Sigmoid colon (tissue), 7 donors: ENCODE results near the gene ZNF786. TPM values are rescaled to one million over a fixed set of nuclear protein-coding genes. Genes with fewer than 3 reads are reported as not detected.

Experiments
- DNase-seq: peaks from one replicate; pipeline ENCODE4 v3.0.0-alpha.2; 2019
- H3K27ac ChIP-seq, 4 donors: fragments of 200-600 bp; sonication (generic); one replicate each; pipeline ENCODE4 v1.5.1; 2016 to 2019; ENCODE audit warnings: mild to moderate bottlenecking in 1 of 4
- H3K27me3 ChIP-seq, 3 donors: fragments of 200-600 bp; sonication (generic); one replicate each; pipeline ENCODE4 v1.5.1; 2019; ENCODE audit warnings: mild to moderate bottlenecking in 1 of 3
- H3K36me3 ChIP-seq, 4 donors: fragments of 200-600 bp; sonication (generic); one replicate each; pipeline ENCODE4 v1.5.1; 2016 to 2019
- H3K4me1 ChIP-seq, 4 donors: fragments of 200-600 bp; sonication (generic); one replicate each; pipeline ENCODE4 v1.5.1; 2017 to 2019
- H3K4me3 ChIP-seq, 4 donors: fragments of 200-600 bp; sonication (generic); one replicate each; pipeline ENCODE4 v1.5.1; 2017 to 2019; ENCODE audit warnings: mild to moderate bottlenecking in 2 of 4, moderate library complexity in 1 of 4
- H3K9me3 ChIP-seq, 4 donors: fragments of 200-600 bp in 3 of 4; sonication (generic) in 3 of 4; one replicate each; pipeline versions ENCODE4 v1.5.1 to v1.6.1; 2013 to 2019
- EP300 ChIP-seq, 4 donors: sonication (generic); formaldehyde crosslinking; IDR thresholded peaks; one replicate each; pipeline ENCODE4 v1.6.1; 2017; ENCODE audit warnings: antibody characterized with exemption in 4 of 4
- POLR2A ChIP-seq, 2 donors: fragments of 450-650 bp; IDR thresholded peaks; one replicate each; pipeline ENCODE4 v1.6.1; 2016; ENCODE audit warnings: antibody characterized with exemption in 2 of 2, mild to moderate bottlenecking in 2 of 2, moderate library complexity in 2 of 2
- POLR2AphosphoS5 ChIP-seq, 4 donors: sonication (generic); formaldehyde crosslinking; IDR thresholded peaks; one replicate each; pipeline ENCODE4 v1.6.1; 2017; ENCODE audit warnings: antibody characterized with exemption in 4 of 4
- WGBS, 2 donors: extraction: QIAGEN DNeasy Blood & Tissue Kit; methylation state at CpG; one replicate each; pipeline ENCODE4 v1.1.7; 2013; 5-methylcytosine and 5-hydroxymethylcytosine counted together
- intact Hi-C: fragments of 100-400 bp; cut with DNase I; formaldehyde crosslinking; loops from one replicate; pipeline ENCODE4 v1.15.1; 2023
- polyA plus RNA-seq, 3 donors: library from polyadenylated mRNA; stranded (reverse); fragments of 200-250 nt; gene quantifications; one replicate each; pipeline ENCODE4 v1.2.3, GENCODE V29; 2013
- total RNA-seq, 4 donors: library from RNA; depleted of rRNA; stranded (reverse); fragments of >200 nt; gene quantifications; one replicate each; pipeline ENCODE4 v1.1.0, GENCODE V29; 2016
- TF ChIP-seq, protein P1 (sequence below), 4 experiments: fragments of 450-650 bp in 3 of 4; fragments of 200-600 bp in 1 of 4; IDR thresholded peaks; one replicate each; pipeline ENCODE4 v1.5.1; 2016 to 2019; ENCODE audit warnings: antibody characterized with exemption in 4 of 4, mild to moderate bottlenecking in 3 of 4, moderate library complexity in 2 of 4
- donor health status: healthy with polysubstance abuse.
- donor health status: Bipolar disorder and iron deficiency.
- donor health status: healthy.

The ZNF786 gene, protein sequence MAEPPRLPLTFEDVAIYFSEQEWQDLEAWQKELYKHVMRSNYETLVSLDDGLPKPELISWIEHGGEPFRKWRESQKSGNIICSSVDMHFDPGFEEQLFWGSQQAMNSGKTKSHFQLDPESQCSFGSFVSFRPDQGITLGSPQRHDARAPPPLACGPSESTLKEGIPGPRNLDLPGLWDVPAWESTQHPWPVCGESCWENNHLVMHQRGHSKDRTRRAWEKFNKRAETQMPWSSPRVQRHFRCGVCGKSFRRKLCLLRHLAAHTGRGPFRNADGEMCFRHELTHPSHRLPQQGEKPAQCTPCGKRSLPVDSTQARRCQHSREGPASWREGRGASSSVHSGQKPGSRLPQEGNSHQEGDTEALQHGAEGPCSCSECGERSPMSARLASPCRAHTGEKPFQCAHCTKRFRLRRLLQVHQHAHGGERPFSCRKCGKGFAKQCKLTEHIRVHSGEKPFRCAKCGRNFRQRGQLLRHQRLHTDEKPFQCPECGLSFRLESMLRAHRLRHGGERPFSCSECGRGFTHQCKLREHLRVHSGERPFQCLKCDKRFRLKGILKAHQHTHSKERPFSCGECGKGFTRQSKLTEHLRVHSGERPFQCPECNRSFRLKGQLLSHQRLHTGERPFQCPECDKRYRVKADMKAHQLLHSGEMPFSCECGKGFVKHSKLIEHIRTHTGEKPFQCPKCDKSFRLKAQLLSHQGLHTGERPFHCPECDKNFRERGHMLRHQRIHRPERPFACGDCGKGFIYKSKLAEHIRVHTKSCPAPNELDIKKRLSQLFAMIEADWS
- total RNA-seq (1 to 10 TPM; 3.0 to 6.9 (median 3.9) TPM), polyA plus RNA-seq (1 to 10 TPM in 2 of 3 donors, under 1 TPM in 1; 0.60 to 4.6 (median 1.2) TPM)

DNA sequence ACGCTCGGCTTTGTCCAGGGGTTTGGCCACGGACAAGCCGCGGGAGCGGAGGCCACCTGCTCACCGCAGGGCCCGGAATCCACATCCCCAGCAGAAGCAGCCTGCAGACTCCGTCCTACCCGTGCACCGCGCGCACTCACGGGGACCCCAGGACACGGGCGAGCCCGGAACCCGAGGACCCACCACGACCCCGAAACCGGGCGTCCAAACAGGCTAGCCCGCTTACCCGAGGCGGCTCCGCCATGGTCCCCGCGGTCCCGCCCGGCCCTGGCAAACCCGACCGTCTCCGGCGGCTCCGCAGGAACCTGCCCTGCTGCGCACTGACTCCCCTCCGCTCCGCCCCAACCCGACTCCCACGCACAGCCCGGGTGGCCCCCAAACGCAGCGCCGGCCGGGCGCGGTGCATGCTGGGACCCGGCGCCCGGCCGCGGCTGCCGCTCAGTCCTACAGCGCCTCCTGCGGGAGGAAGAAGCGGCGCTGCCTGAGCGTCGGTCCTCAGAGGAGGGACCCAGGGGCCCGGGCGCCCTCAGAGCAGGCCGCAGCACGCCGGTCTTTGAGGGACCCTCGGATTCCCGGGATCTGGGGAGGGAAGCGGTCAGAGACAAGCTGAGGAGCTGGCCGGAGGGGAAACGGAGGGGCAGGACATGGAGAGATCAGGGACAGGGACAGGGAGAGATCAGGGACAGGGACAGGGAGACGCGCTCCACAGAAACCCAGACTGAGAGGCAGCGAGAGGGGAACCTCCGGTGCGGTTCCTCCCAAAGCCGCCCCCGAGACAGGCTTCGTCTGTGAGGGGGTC is at the start of gene ZNF786:
ZNF786 (minus strand) TSS at position 322 of the 799 bp plus-strand sequence; CDS start at position 244, 78 bp downstream.
- peak within 1 kb of the TSS; percentile 92 to 99 (median 96) for H3K27ac ChIP-seq
- DNase-seq, result peak; percentile 93
- whole genome bisulfite sequencing, 2 donors, result 0 to 1% methylated on average over 77 of the region's 77 CpGs
- H3K4me1 ChIP-seq, result peaks cover 0 to 17% (median 9%) of the 10 kb centered on the region in 4 donors
- intact Hi-C loops, result loop anchor here (1.0 to 5.0 kb wide), 8 partner anchors 18 to 208 kb away; partner anchors contain the start of genes EZH2, PDIA4, ZNF398 and ZNF425
- no peaks in the 10 kb centered on the region for H3K36me3 ChIP-seq
- peak within 1 kb of the TSS; percentile 95 to 99 (median 96) for H3K4me3 ChIP-seq
- TF ChIP-seq POLR2A (IDR thresholded peaks at IDR 0.05) (peak; percentile 88 to 91), POLR2AphosphoS5 (IDR thresholded peaks at IDR 0.05) (peak; percentile 84 to 98 (median 93)), EP300 (IDR thresholded peaks at IDR 0.05) (no peak)
- TF ChIP-seq, protein P1, sequence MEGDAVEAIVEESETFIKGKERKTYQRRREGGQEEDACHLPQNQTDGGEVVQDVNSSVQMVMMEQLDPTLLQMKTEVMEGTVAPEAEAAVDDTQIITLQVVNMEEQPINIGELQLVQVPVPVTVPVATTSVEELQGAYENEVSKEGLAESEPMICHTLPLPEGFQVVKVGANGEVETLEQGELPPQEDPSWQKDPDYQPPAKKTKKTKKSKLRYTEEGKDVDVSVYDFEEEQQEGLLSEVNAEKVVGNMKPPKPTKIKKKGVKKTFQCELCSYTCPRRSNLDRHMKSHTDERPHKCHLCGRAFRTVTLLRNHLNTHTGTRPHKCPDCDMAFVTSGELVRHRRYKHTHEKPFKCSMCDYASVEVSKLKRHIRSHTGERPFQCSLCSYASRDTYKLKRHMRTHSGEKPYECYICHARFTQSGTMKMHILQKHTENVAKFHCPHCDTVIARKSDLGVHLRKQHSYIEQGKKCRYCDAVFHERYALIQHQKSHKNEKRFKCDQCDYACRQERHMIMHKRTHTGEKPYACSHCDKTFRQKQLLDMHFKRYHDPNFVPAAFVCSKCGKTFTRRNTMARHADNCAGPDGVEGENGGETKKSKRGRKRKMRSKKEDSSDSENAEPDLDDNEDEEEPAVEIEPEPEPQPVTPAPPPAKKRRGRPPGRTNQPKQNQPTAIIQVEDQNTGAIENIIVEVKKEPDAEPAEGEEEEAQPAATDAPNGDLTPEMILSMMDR (IDR thresholded peaks at IDR 0.05), result peak; percentile 84 to 93 (median 91)
- H3K27me3 ChIP-seq, result no peaks in the 10 kb centered on the region
- H3K9me3 ChIP-seq, result no peaks in the 10 kb centered on the region

DNA sequence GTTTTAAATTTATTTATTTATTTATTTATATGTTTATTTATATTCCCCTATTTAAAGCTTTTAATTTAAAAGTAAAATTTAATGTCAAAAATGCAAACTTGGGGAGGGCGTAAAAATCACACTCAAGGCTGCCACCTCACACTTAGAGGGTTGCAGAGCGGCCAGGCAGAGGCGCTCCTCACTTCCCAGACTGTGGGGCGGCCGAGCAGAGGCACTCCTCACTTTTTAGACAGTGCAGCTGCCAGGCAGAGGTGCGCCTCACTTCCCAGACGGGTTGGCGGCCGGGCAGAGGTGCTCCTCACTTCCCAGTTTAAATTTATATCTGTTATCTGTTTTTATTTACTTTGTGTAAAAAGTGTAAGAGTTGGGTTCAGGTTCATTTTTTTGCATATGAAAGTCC is 45.6 kb upstream of the ZNF786 start:
- Histone ChIP-seq H3K27ac (no peak overlapping the region), H3K4me1 (no peaks in the 10 kb centered on the region), H3K36me3 (peaks cover 0 to 6% (median 2%) of the 10 kb centered on the region in 4 donors), H3K27me3 (no peaks in the 10 kb centered on the region), H3K4me3 (no peak overlapping the region), H3K9me3 (no peaks in the 10 kb centered on the region)
- intact Hi-C loops, result no loop called here
- no peak for TF ChIP-seq POLR2A (IDR thresholded peaks at IDR 0.05)
- TF ChIP-seq, protein P1 (IDR thresholded peaks at IDR 0.05), result no peak
- TF ChIP-seq POLR2AphosphoS5 (IDR thresholded peaks at IDR 0.05), result no peak
- no peak for TF ChIP-seq EP300 (IDR thresholded peaks at IDR 0.05)
- 93 to 97% methylated on average over 9 of the region's 9 CpGs for WGBS, 2 donors
- no peak for DNase-seq

DNA sequence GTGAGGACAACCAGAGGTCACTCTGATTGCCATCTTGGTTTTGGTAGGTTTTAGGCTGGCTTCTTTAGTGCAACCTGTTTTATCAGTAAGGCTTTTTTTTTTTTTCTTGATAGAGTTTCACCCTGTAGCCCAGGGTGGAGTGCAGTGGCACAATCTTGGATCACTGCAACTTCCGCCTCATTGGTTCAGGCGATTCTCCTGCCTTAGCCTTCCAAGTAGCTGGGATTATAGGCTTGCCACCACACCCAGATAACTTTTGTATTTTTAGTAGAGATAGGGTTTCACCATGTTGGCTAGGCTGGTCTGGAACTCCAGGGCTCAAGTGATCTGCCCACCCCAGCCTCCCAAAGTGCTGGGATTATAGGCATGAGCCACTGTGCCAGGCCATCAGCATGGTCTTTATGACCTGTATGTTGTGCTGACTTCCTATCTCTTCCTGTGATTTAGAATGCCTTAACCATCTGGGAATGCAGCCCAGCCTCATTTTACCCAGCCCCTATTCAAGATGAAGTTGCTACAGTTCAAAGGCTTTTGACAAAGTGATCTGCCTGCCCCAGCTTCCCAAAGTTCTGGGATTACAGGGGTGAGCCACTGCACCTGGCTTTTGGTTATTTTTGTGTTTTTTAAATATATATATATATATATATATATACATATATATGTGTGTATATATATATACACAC is 42.7 kb upstream of the ZNF786 start:
- H3K27ac ChIP-seq, result no peak overlapping the region
- TF ChIP-seq, protein P1 (IDR thresholded peaks at IDR 0.05), result no peak
- no peak for TF ChIP-seq POLR2AphosphoS5 (IDR thresholded peaks at IDR 0.05)
- no peak for TF ChIP-seq POLR2A (IDR thresholded peaks at IDR 0.05)
- no peak for TF ChIP-seq EP300 (IDR thresholded peaks at IDR 0.05)
- 95 to 96% methylated on average over 2 of the region's 2 CpGs for WGBS, 2 donors
- H3K9me3 ChIP-seq, result peaks cover 0 to 5% (median 0%) of the 10 kb centered on the region in 4 donors
- DNase-seq, result peak; percentile 6
- intact Hi-C loops, result no loop called here
- H3K27me3 ChIP-seq, result no peaks in the 10 kb centered on the region
- H3K36me3 ChIP-seq, result peaks cover 0 to 20% (median 7%) of the 10 kb centered on the region in 4 donors
- peaks cover 0 to 2% (median 0%) of the 10 kb centered on the region in 4 donors for H3K4me1 ChIP-seq
- H3K4me3 ChIP-seq, result no peak overlapping the region
